K562 (cell line): Measurements from ENCODE around the gene GOLPH3L. TPM values are rescaled to one million over a fixed set of nuclear protein-coding genes. Genes with fewer than 3 reads are reported as not detected.

Experiments
- CBX1 ChIP-seq: sonication (generic); IDR thresholded peaks from 2 replicates; pipeline ENCODE4 v1.6.1; 2016; ENCODE audit warnings: antibody characterized with exemption, low read depth, mild to moderate bottlenecking
- CBX2 ChIP-seq: fragments of 200-600 bp; sonication (generic); IDR thresholded peaks from one replicate; pipeline ENCODE4 v1.6.1; 2012; ENCODE audit warnings: mild to moderate bottlenecking, low read length, inconsistent platforms; ENCODE audit not compliant: insufficient read depth, poor library complexity, severe bottlenecking
- CHD4 ChIP-seq: fragments of 200-600 bp; sonication (generic); IDR thresholded peaks from 3 replicates; pipeline ENCODE4 v1.6.1; 2012; ENCODE audit warnings: low read depth, mild to moderate bottlenecking, mixed read lengths, low read length, inconsistent platforms; ENCODE audit not compliant: insufficient read depth, insufficient replicate concordance, poor library complexity, severe bottlenecking
- EGR1 ChIP-seq: fragments of 450-650 bp; conservative IDR thresholded peaks from 2 replicates; pipeline ENCODE4 v1.6.1; 2017; ENCODE audit warnings: mild to moderate bottlenecking
- NCOA2 ChIP-seq, 2 experiments: fragments of 450-650 bp; IDR thresholded peaks; 2 replicates each; pipeline ENCODE4 v1.6.1; 2018; ENCODE audit warnings: mild to moderate bottlenecking in 2 of 2, moderate library complexity in 1 of 2; ENCODE audit not compliant: partially characterized antibody in 2 of 2
- NRF1 ChIP-seq, 2 experiments: fragments of 450-650 bp; IDR thresholded peaks in 1 of 2; conservative IDR thresholded peaks in 1 of 2; 2 replicates each; pipeline ENCODE4 v1.6.1; 2014; ENCODE audit warnings: mild to moderate bottlenecking in 2 of 2
- RAD21 ChIP-seq, 2 experiments: fragments of 250-450 bp in 1 of 2; fragments of 450-650 bp in 1 of 2; sonication (Bioruptor Pico) in 1 of 2; formaldehyde crosslinking in 1 of 2; IDR thresholded peaks in 1 of 2; conservative IDR thresholded peaks in 1 of 2; 2 replicates each; pipeline versions ENCODE4 v1.4.0 to v1.8.0; 2020 to 2022; ENCODE audit warnings: mild to moderate bottlenecking in 2 of 2, moderate library complexity in 1 of 2
- RHOXF2B ChIP-seq: fragments of 250-450 bp; sonication (Bioruptor Pico); conservative IDR thresholded peaks from 2 replicates; pipeline ENCODE4 v1.5.1; 2021
- RUNX1 ChIP-seq: sonication (generic); IDR thresholded peaks from 2 replicates; pipeline ENCODE4 v1.6.1; 2016; ENCODE audit warnings: antibody characterized with exemption, low read depth
- SMARCC2 ChIP-seq: fragments of 450-650 bp; IDR thresholded peaks from 2 replicates; pipeline ENCODE4 v1.6.1; 2017; ENCODE audit warnings: antibody characterized with exemption, moderate library complexity, mild to moderate bottlenecking, low read depth
- ZBTB2 ChIP-seq: fragments of 450-650 bp; IDR thresholded peaks from 2 replicates; pipeline ENCODE4 v1.6.1; 2016; ENCODE audit warnings: antibody characterized with exemption
- ZBTB33 ChIP-seq: sonication (generic); formaldehyde crosslinking; IDR thresholded peaks from 2 replicates; pipeline ENCODE4 v1.8.1; 2023; ENCODE audit warnings: mild to moderate bottlenecking, missing genetic modification reagents
- ZNF431 ChIP-seq: sonication (generic); formaldehyde crosslinking; IDR thresholded peaks from 2 replicates; pipeline ENCODE4 v1.8.0; 2022; ENCODE audit warnings: mild to moderate bottlenecking, missing genetic modification reagents
- polyA plus RNA-seq, 8 experiments: library from polyadenylated mRNA; depleted of rRNA in 4 of 8; stranded (reverse) in 5 of 8; unstranded in 3 of 8; fragments of >200 nt; fragmentation: Nextera tagmentation in 2 of 8; fragmentation: Illumina TruSeq in 1 of 8; extraction: Ambion mirVana in 2 of 8; extraction: Trizol in 1 of 8; gene quantifications; 2 replicates each; pipeline versions ENCODE4 v1.2.1 to v1.2.3, GENCODE V29; 2011 to 2014; ENCODE audit warnings: inconsistent platforms in 1 of 8, missing spikeins in 1 of 8
- total RNA-seq, 7 experiments: library from RNA; depleted of rRNA in 6 of 7; stranded (reverse); fragments of >200 nt in 6 of 7; fragmentation: Illumina TruSeq in 2 of 7; extraction: Trizol in 2 of 7; gene quantifications; 2 replicates each; pipeline versions ENCODE4 v1.2.1 to v1.2.3, GENCODE V29; 2011 to 2021; ENCODE audit warnings: low replicate concordance in 1 of 7
- TF ChIP-seq, protein P1 (sequence below): fragments of 200-800 bp; sonication (Bioruptor generic); IDR thresholded peaks from 2 replicates; pipeline ENCODE4 v1.6.1; 2016; ENCODE audit warnings: missing genetic modification characterization, missing compliant biosample characterization

Gene GOLPH3L
- total and polyA plus RNA-seq, 9 of the 15 experiments (the other 6 are each of a cell fraction or from before 2014, with no cell fraction given): 8.1 to 42.1 (median 21.6) TPM

- TF ChIP-seq ZBTB33: 0 out of 2 replicates have a peak, but pooled peaks have one; percentile 26
- TF ChIP-seq ZBTB2: peak; percentile 77; the same call in 1 of the 2 replicates
- TF ChIP-seq RHOXF2B (CRISPR knock-in tag): no peak
- TF ChIP-seq RUNX1: no peak
- TF ChIP-seq NCOA2 (IDR thresholded peaks at IDR 0.05; ENCODE audit: partially characterized antibody in 2 of 2): peak in 1 of 2 experiments; percentile 72
- TF ChIP-seq RAD21 (CRISPR knock-in tag; conservative IDR thresholded peaks at IDR 0.05 in 1 of 2, IDR thresholded peaks at IDR 0.05 in 1 of 2): peak; percentile 44 to 68
- TF ChIP-seq CHD4: no peak
- TF ChIP-seq, protein P1, sequence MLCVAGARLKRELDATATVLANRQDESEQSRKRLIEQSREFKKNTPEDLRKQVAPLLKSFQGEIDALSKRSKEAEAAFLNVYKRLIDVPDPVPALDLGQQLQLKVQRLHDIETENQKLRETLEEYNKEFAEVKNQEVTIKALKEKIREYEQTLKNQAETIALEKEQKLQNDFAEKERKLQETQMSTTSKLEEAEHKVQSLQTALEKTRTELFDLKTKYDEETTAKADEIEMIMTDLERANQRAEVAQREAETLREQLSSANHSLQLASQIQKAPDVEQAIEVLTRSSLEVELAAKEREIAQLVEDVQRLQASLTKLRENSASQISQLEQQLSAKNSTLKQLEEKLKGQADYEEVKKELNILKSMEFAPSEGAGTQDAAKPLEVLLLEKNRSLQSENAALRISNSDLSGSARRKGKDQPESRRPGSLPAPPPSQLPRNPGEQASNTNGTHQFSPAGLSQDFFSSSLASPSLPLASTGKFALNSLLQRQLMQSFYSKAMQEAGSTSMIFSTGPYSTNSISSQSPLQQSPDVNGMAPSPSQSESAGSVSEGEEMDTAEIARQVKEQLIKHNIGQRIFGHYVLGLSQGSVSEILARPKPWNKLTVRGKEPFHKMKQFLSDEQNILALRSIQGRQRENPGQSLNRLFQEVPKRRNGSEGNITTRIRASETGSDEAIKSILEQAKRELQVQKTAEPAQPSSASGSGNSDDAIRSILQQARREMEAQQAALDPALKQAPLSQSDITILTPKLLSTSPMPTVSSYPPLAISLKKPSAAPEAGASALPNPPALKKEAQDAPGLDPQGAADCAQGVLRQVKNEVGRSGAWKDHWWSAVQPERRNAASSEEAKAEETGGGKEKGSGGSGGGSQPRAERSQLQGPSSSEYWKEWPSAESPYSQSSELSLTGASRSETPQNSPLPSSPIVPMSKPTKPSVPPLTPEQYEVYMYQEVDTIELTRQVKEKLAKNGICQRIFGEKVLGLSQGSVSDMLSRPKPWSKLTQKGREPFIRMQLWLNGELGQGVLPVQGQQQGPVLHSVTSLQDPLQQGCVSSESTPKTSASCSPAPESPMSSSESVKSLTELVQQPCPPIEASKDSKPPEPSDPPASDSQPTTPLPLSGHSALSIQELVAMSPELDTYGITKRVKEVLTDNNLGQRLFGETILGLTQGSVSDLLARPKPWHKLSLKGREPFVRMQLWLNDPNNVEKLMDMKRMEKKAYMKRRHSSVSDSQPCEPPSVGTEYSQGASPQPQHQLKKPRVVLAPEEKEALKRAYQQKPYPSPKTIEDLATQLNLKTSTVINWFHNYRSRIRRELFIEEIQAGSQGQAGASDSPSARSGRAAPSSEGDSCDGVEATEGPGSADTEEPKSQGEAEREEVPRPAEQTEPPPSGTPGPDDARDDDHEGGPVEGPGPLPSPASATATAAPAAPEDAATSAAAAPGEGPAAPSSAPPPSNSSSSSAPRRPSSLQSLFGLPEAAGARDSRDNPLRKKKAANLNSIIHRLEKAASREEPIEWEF: no peak
- no peak for TF ChIP-seq CBX2
- no peak for TF ChIP-seq NRF1 (conservative IDR thresholded peaks at IDR 0.05 in 1 of 2, IDR thresholded peaks at IDR 0.05 in 1 of 2)
- TF ChIP-seq SMARCC2: peak; percentile 86
- TF ChIP-seq CBX1: no peak
- TF ChIP-seq ZNF431 (CRISPR knock-in tag): no peak
- TF ChIP-seq EGR1: peak; percentile 49; the same call in 1 of the 2 replicates
Measured at GRCh38 chr1:150619576-150620509, 77.1 kb downstream of the GOLPH3L start (continued).
